K562 (cell line): ENCODE results near the gene WDFY2. TPM values are rescaled to one million over a fixed set of nuclear protein-coding genes. Genes with fewer than 3 reads are reported as not detected.

Source experiments
- ATAC-seq: fragments of 200-7000 bp; cut with Tn5 transposase; 3 replicates; pipeline ENCODE4 v1.9.1; 2020; ENCODE audit warnings: moderate library complexity
- BruUV-seq: library from RNA; stranded (reverse); fragments of 400-500 nt; replicated peaks from 2 replicates; lab custom pipeline; 2021; lab: Mats Ljungman, UMichigan
- CTCF ChIA-PET: fragments of 300-600 bp; formaldehyde crosslinking; extraction: SDS; loops from one replicate; lab custom pipeline; 2021; ENCODE audit warnings: low intra/inter-chr PET ratio; lab: Yijun Ruan, JAX
- POLR2A ChIA-PET: fragments of 300-600, 350-650 bp; sonication (Branson Sonifier 250); formaldehyde crosslinking; extraction: SDS; loops from one replicate; lab custom pipeline; 2021; ENCODE audit warnings: antibody characterized with exemption, inconsistent platforms; lab: Yijun Ruan, JAX
- DNase-seq, 4 experiments: peaks; one replicate each; pipeline versions ENCODE4 v3.0.0 to v3.0.0-alpha.2; 2011 to 2018; ENCODE audit warnings: low spot score in 3 of 4, mixed read lengths in 3 of 4; ENCODE audit errors: extremely low read depth in 1 of 4
- FAIRE-seq: peaks from 2 replicates; lab custom pipeline; 2011; peaks lifted over from hg19 to GRCh38; lab: Jason Lieb, UNC
- H2AFZ ChIP-seq: 2 replicates; pipeline ENCODE4 v1.6.0; 2011; ENCODE audit warnings: low read depth, low read length, control low read depth, inconsistent platforms
- H3K27ac ChIP-seq: fragments of 200-600 bp; 3 replicates; pipeline ENCODE4 v1.8.0; 2011; ENCODE audit warnings: low read depth, mild to moderate bottlenecking, control low read depth, inconsistent platforms, low read length, moderate library complexity, mixed read lengths; ENCODE audit errors: extremely low read depth
- H3K27me3 ChIP-seq, 2 experiments: fragments of 300-600 bp in 1 of 2; 2 replicates in 1 of 2; 3 replicates in 1 of 2; pipeline versions ENCODE4 v1.6.0 to v1.8.0; 2011; ENCODE audit warnings: inconsistent platforms in 2 of 2, low read length in 2 of 2, mild to moderate bottlenecking in 1 of 2, mixed read lengths in 1 of 2, moderate library complexity in 1 of 2; ENCODE audit not compliant: control insufficient read depth in 2 of 2, insufficient read depth in 2 of 2
- H3K36me3 ChIP-seq: fragments of 300-600 bp; 3 replicates; pipeline ENCODE4 v1.8.0; 2011; ENCODE audit warnings: mild to moderate bottlenecking, low read length, inconsistent platforms; ENCODE audit not compliant: control insufficient read depth, insufficient read depth
- H3K4me1 ChIP-seq, 2 experiments: fragments of 200-600 bp in 1 of 2; replicated peaks in 1 of 2; 2 replicates in 1 of 2; 3 replicates in 1 of 2; pipeline versions ENCODE4 v1.5.1 to v1.8.0; 2011; ENCODE audit warnings: inconsistent platforms in 2 of 2, low read length in 2 of 2, mild to moderate bottlenecking in 1 of 2, mixed read lengths in 1 of 2, moderate library complexity in 1 of 2; ENCODE audit not compliant: control insufficient read depth in 2 of 2, insufficient read depth in 2 of 2
- H3K4me2 ChIP-seq: 2 replicates; pipeline ENCODE4 v1.6.1; 2011; ENCODE audit warnings: low read length, control low read depth, inconsistent platforms, mixed read lengths; ENCODE audit not compliant: insufficient read depth
- H3K4me3 ChIP-seq: fragments of 200-600 bp; sonication (generic), shearing (Covaris generic); 2 replicates; pipeline ENCODE4 v1.5.1; 2016; ENCODE audit warnings: control low read depth, inconsistent platforms
- H3K79me2 ChIP-seq: fragments of 200-600 bp; 3 replicates; pipeline ENCODE4 v1.8.0; 2011; ENCODE audit warnings: low read length, inconsistent platforms; ENCODE audit not compliant: control insufficient read depth, insufficient read depth
- H3K9ac ChIP-seq, 2 experiments: 2 replicates each; pipeline versions ENCODE4 v1.6.0 to v1.6.1; 2011; ENCODE audit warnings: low read depth in 2 of 2, low read length in 2 of 2, control low read depth in 1 of 2, inconsistent platforms in 1 of 2, mild to moderate bottlenecking in 1 of 2, mixed read lengths in 1 of 2; ENCODE audit not compliant: insufficient read depth in 1 of 2
- H3K9me1 ChIP-seq: one replicate; pipeline ENCODE4 v1.6.0; 2011; ENCODE audit warnings: inconsistent platforms, mild to moderate bottlenecking, low read length, moderate library complexity; ENCODE audit not compliant: control insufficient read depth, insufficient read depth
- H3K9me3 ChIP-seq: replicated peaks from 2 replicates; pipeline ENCODE4 v1.5.1; 2011; ENCODE audit warnings: low read depth, low read length, inconsistent platforms; ENCODE audit not compliant: control insufficient read depth, insufficient read depth
- H4K20me1 ChIP-seq: replicated peaks from 2 replicates; pipeline ENCODE4 v1.6.1; 2011; ENCODE audit warnings: low read length, inconsistent platforms, mixed read lengths; ENCODE audit not compliant: control insufficient read depth, insufficient read depth
- BCOR ChIP-seq: fragments of 450-650 bp; IDR thresholded peaks from 2 replicates; pipeline ENCODE4 v1.6.1; 2016
- BRCA1 ChIP-seq, 2 experiments: fragments of 450-650 bp in 1 of 2; sonication (generic) in 1 of 2; formaldehyde crosslinking in 1 of 2; IDR thresholded peaks; 2 replicates each; pipeline versions ENCODE4 v1.5.0 to v1.6.1; 2017 to 2020; ENCODE audit warnings: mild to moderate bottlenecking in 1 of 2, missing genetic modification reagents in 1 of 2
- RERE ChIP-seq: sonication (generic); formaldehyde crosslinking; IDR thresholded peaks from 2 replicates; pipeline ENCODE4 v1.8.0; 2023; ENCODE audit warnings: missing genetic modification reagents, mild to moderate bottlenecking, borderline replicate concordance
- SNAPC5 ChIP-seq: fragments of 250-450 bp; sonication (Bioruptor Pico); IDR thresholded peaks from 2 replicates; pipeline ENCODE4 v1.8.0; 2021; ENCODE audit warnings: moderate library complexity, mild to moderate bottlenecking, inconsistent platforms
- ZC3H11A ChIP-seq: IDR thresholded peaks from 2 replicates; pipeline ENCODE4 v1.6.1; 2012; ENCODE audit warnings: low read depth, low read length, improper control_type of control experiment
- ZFP36 ChIP-seq: fragments of 150-350 bp; IDR thresholded peaks from 2 replicates; pipeline ENCODE4 v1.6.1; 2018; ENCODE audit warnings: low read length, low read depth; ENCODE audit not compliant: partially characterized antibody
- ZNF444 ChIP-seq: fragments of 250-450 bp; sonication (Bioruptor Pico); IDR thresholded peaks from 2 replicates; pipeline ENCODE4 v1.4.0; 2020; ENCODE audit warnings: mild to moderate bottlenecking, moderate library complexity
- whole genome bisulfite sequencing: fragments of 100-300 bp; shearing (Covaris generic); methylation state at CpG from one replicate; pipeline ENCODE4 v1.1.6; 2016; ENCODE audit warnings: low coverage, mixed read lengths; ENCODE audit not compliant: insufficient coverage; ENCODE audit errors: missing lambda C conversion rate; 5-methylcytosine and 5-hydroxymethylcytosine counted together
- in situ Hi-C: fragments of 300-500 bp; cut with MboI; formaldehyde crosslinking; loops from 4 replicates; pipeline ENCODE4 v1.15.0; 2018; ENCODE audit warnings: inconsistent platforms, mixed read lengths
- intact Hi-C: fragments of 100-400 bp; cut with micrococcal nuclease; formaldehyde crosslinking; loops from 2 replicates; pipeline ENCODE4 v1.14.2; 2022
- polyA plus RNA-seq, 8 experiments: library from polyadenylated mRNA; depleted of rRNA in 4 of 8; stranded (reverse) in 5 of 8; unstranded in 3 of 8; fragments of >200 nt; fragmentation: Nextera tagmentation in 2 of 8; fragmentation: Illumina TruSeq in 1 of 8; extraction: Ambion mirVana in 2 of 8; extraction: Trizol in 1 of 8; gene quantifications; 2 replicates each; pipeline versions ENCODE4 v1.2.1 to v1.2.3, GENCODE V29; 2011 to 2014; ENCODE audit warnings: inconsistent platforms in 1 of 8, missing spikeins in 1 of 8
- total RNA-seq, 7 experiments: library from RNA; depleted of rRNA in 6 of 7; stranded (reverse); fragments of >200 nt in 6 of 7; fragmentation: Illumina TruSeq in 2 of 7; extraction: Trizol in 2 of 7; gene quantifications; 2 replicates each; pipeline versions ENCODE4 v1.2.1 to v1.2.3, GENCODE V29; 2011 to 2021; ENCODE audit warnings: low replicate concordance in 1 of 7
- TF ChIP-seq, protein P1 (sequence below), 2 experiments: IDR thresholded peaks in 1 of 2; conservative IDR thresholded peaks in 1 of 2; 2 replicates each; pipeline ENCODE4 v1.6.1; 2016; ENCODE audit warnings: low read depth in 2 of 2, mild to moderate bottlenecking in 1 of 2, missing compliant biosample characterization in 1 of 2, missing genetic modification characterization in 1 of 2, moderate library complexity in 1 of 2
- TF ChIP-seq, protein P2 (sequence below): fragments of 250-450 bp; sonication (Bioruptor Pico); IDR thresholded peaks from 2 replicates; pipeline ENCODE4 v1.8.0; 2021; ENCODE audit warnings: moderate library complexity, mild to moderate bottlenecking, inconsistent platforms

The WDFY2 gene
- total and polyA plus RNA-seq, 9 of the 15 experiments (the other 6 are each of a cell fraction or from before 2014, with no cell fraction given) = 0.66 to 6.4 (median 4.4) TPM

DNA sequence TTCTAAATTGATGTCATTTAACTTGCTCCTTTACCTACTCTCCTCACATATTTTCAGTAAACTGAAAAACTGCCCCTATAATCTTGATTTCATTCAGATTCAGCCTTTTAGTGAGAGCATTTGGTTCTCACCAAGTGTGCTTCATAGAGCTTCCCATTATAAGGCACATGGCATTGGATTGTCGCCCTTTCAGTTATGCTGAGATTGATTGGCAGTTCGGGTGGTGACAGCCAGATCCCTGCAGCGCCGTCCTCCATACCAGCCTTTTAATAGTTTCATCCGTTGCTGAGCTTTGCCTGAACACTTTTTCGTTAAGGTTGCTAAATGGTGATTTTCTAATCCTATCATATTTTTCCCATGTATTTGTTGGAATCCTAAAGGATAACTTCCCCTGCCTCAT, 139.3 kb downstream of the WDFY2 start:
- H2AFZ ChIP-seq = no peak overlapping the region
- 73% methylated on average over 6 of the region's 6 CpGs for WGBS
- H3K79me2 ChIP-seq = no peaks in the 10 kb centered on the region
- DNase-seq (no peak), FAIRE-seq (no peak), ATAC-seq (no peak)
- H3K9ac ChIP-seq = no peak overlapping the region
- no peak overlapping the region for H3K4me3 ChIP-seq
- no peak for TF ChIP-seq BCOR
- TF ChIP-seq SNAPC5 (CRISPR knock-in tag) = no peak
- no peak for TF ChIP-seq RERE (CRISPR knock-in tag)
- TF ChIP-seq BRCA1 (IDR thresholded peaks at IDR 0.05) = no peak
- TF ChIP-seq BRCA1 (CRISPR knock-in tag; IDR thresholded peaks at IDR 0.05) = no peak
- no peak for TF ChIP-seq ZC3H11A
- TF ChIP-seq ZNF444 (CRISPR knock-in tag) = no peak
- TF ChIP-seq, protein P1, sequence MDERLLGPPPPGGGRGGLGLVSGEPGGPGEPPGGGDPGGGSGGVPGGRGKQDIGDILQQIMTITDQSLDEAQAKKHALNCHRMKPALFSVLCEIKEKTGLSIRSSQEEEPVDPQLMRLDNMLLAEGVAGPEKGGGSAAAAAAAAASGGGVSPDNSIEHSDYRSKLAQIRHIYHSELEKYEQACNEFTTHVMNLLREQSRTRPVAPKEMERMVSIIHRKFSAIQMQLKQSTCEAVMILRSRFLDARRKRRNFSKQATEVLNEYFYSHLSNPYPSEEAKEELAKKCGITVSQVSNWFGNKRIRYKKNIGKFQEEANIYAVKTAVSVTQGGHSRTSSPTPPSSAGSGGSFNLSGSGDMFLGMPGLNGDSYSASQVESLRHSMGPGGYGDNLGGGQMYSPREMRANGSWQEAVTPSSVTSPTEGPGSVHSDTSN (CRISPR knock-in tag; IDR thresholded peaks at IDR 0.05; ENCODE audit: low read depth) = no peak
- TF ChIP-seq, protein P1 (tag; conservative IDR thresholded peaks at IDR 0.05; ENCODE audit: low read depth) = no peak
- TF ChIP-seq, protein P2, sequence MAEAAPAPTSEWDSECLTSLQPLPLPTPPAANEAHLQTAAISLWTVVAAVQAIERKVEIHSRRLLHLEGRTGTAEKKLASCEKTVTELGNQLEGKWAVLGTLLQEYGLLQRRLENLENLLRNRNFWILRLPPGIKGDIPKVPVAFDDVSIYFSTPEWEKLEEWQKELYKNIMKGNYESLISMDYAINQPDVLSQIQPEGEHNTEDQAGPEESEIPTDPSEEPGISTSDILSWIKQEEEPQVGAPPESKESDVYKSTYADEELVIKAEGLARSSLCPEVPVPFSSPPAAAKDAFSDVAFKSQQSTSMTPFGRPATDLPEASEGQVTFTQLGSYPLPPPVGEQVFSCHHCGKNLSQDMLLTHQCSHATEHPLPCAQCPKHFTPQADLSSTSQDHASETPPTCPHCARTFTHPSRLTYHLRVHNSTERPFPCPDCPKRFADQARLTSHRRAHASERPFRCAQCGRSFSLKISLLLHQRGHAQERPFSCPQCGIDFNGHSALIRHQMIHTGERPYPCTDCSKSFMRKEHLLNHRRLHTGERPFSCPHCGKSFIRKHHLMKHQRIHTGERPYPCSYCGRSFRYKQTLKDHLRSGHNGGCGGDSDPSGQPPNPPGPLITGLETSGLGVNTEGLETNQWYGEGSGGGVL (CRISPR knock-in tag) = no peak
- no peak for TF ChIP-seq ZFP36
- H3K9me3 ChIP-seq = no peaks in the 10 kb centered on the region
- H3K4me2 ChIP-seq = no peak overlapping the region
- H4K20me1 ChIP-seq = no peaks in the 10 kb centered on the region
- H3K36me3 ChIP-seq = peaks cover 5% of the 10 kb centered on the region; the same call in 1 of the 3 replicates
- H3K27ac ChIP-seq = no peak overlapping the region
- no peaks in the 10 kb centered on the region for H3K9me1 ChIP-seq
- no peaks in the 10 kb centered on the region for H3K27me3 ChIP-seq
- BruUV-seq = no TSS peak
- in situ Hi-C loops (no loop called here), intact Hi-C loops (no loop called here)
- H3K4me1 ChIP-seq = no peaks in the 10 kb centered on the region
- CTCF ChIA-PET = no interaction called here
- POLR2A ChIA-PET = interaction anchor here (0.7 kb wide), 1 partner anchor 24 kb away, joined by 3 read pairs; no protein-coding TSS in a partner anchor
